HepG2 (cell line): ENCODE results near the gene MTTP. TPM values are rescaled to one million over a fixed set of nuclear protein-coding genes. Genes with fewer than 3 reads are reported as not detected.

ENCODE experiments used
- DR1 ChIP-seq: sonication (generic); formaldehyde crosslinking; IDR thresholded peaks from 2 replicates; pipeline ENCODE4 v1.8.0; 2021; ENCODE audit warnings: mild to moderate bottlenecking, missing genetic modification reagents, inconsistent platforms
- FOXM1 ChIP-seq: sonication (generic); formaldehyde crosslinking; IDR thresholded peaks from 2 replicates; pipeline ENCODE4 v1.5.0; 2020; ENCODE audit warnings: missing genetic modification reagents
- NFYC ChIP-seq: IDR thresholded peaks from 2 replicates; pipeline ENCODE4 v1.6.1; 2016; ENCODE audit warnings: missing genetic modification reagents, missing compliant biosample characterization
- NR2F1 ChIP-seq, 2 experiments: fragments of 450-650 bp in 1 of 2; formaldehyde crosslinking in 1 of 2; IDR thresholded peaks; 2 replicates each; pipeline versions ENCODE4 v1.5.0 to v1.6.1; 2016 to 2020; ENCODE audit warnings: mild to moderate bottlenecking in 1 of 2, missing compliant biosample characterization in 1 of 2, missing genetic modification reagents in 1 of 2, moderate library complexity in 1 of 2
- SCMH1 ChIP-seq: sonication (generic); formaldehyde crosslinking; IDR thresholded peaks from 2 replicates; pipeline ENCODE4 v1.9.0; 2021; ENCODE audit warnings: missing genetic modification reagents, mild to moderate bottlenecking, borderline replicate concordance
- SRSF9 ChIP-seq: fragments of 200-400 bp; formaldehyde crosslinking; IDR thresholded peaks from 2 replicates; pipeline ENCODE4 v1.6.1; 2018; ENCODE audit warnings: borderline replicate concordance, mild to moderate bottlenecking, low read depth, low read length; ENCODE audit not compliant: insufficient read depth, poor library complexity, severe bottlenecking
- SUZ12 ChIP-seq: fragments of 150-350 bp; IDR thresholded peaks from 2 replicates; pipeline ENCODE4 v1.6.1; 2014; ENCODE audit warnings: low read depth, low read length
- YEATS2 ChIP-seq: sonication (generic); formaldehyde crosslinking; IDR thresholded peaks from 2 replicates; pipeline ENCODE4 v1.4.0; 2020; ENCODE audit warnings: missing genetic modification reagents, borderline replicate concordance
- ZFP36L1 ChIP-seq: sonication (generic); formaldehyde crosslinking; IDR thresholded peaks from 2 replicates; pipeline ENCODE4 v1.8.0; 2022; ENCODE audit warnings: mild to moderate bottlenecking, missing genetic modification reagents, moderate library complexity
- ZFX ChIP-seq: sonication (generic); formaldehyde crosslinking; IDR thresholded peaks from 2 replicates; pipeline ENCODE4 v1.4.0; 2020; ENCODE audit warnings: mild to moderate bottlenecking, low read depth, missing genetic modification reagents, moderate library complexity
- ZNF33A ChIP-seq: sonication (generic); formaldehyde crosslinking; IDR thresholded peaks from 2 replicates; pipeline ENCODE4 v1.5.1; 2020; ENCODE audit warnings: missing genetic modification reagents, mild to moderate bottlenecking, moderate library complexity, borderline replicate concordance
- ZNF816 ChIP-seq: sonication (generic); formaldehyde crosslinking; IDR thresholded peaks from 2 replicates; pipeline ENCODE4 v1.8.0; 2022; ENCODE audit warnings: missing genetic modification reagents, mild to moderate bottlenecking, borderline replicate concordance
- ZNF839 ChIP-seq: sonication (generic); formaldehyde crosslinking; IDR thresholded peaks from 2 replicates; pipeline ENCODE4 v1.4.0; 2020; ENCODE audit warnings: missing genetic modification reagents, mild to moderate bottlenecking, borderline replicate concordance
- polyA plus RNA-seq, 8 experiments: library from polyadenylated mRNA; depleted of rRNA in 3 of 8; stranded (reverse) in 7 of 8; unstranded in 1 of 8; fragments of >200 nt; fragmentation: Illumina TruSeq in 4 of 8; extraction: Trizol in 4 of 8; gene quantifications; 2 replicates each; pipeline versions ENCODE4 v1.2.1 to v1.2.3, GENCODE V29; 2011 to 2016; ENCODE audit warnings: low read depth in 4 of 8, missing spikeins in 1 of 8, mixed read lengths in 1 of 8; ENCODE audit not compliant: insufficient read depth in 1 of 8
- total RNA-seq, 5 experiments: library from RNA; depleted of rRNA; stranded (reverse); fragments of >200 nt; fragmentation: Illumina TruSeq; extraction: Trizol; gene quantifications; 2 replicates each; pipeline ENCODE4 v1.2.3, GENCODE V29; 2016; ENCODE audit warnings: low read depth in 1 of 5
- TF ChIP-seq, protein P1 (sequence below): sonication (generic); formaldehyde crosslinking; IDR thresholded peaks from 2 replicates; pipeline ENCODE4 v1.9.0; 2021; ENCODE audit warnings: missing genetic modification reagents, mild to moderate bottlenecking, borderline replicate concordance
- TF ChIP-seq, protein P2 (sequence below): sonication (generic); formaldehyde crosslinking; IDR thresholded peaks from 2 replicates; pipeline ENCODE4 v1.4.0; 2020; ENCODE audit warnings: missing genetic modification reagents
- TF ChIP-seq, protein P3 (sequence below): sonication (generic); formaldehyde crosslinking; IDR thresholded peaks from 2 replicates; pipeline ENCODE4 v1.4.0; 2020; ENCODE audit warnings: missing genetic modification reagents
- TF ChIP-seq, protein P4 (sequence below): sonication (generic); formaldehyde crosslinking; IDR thresholded peaks from 2 replicates; pipeline ENCODE4 v1.4.0; 2020; ENCODE audit warnings: missing genetic modification reagents, borderline replicate concordance
- TF ChIP-seq, protein P5 (sequence below): sonication (generic); formaldehyde crosslinking; IDR thresholded peaks from 2 replicates; pipeline ENCODE4 v1.4.0; 2020; ENCODE audit warnings: missing genetic modification reagents
- TF ChIP-seq, protein P6 (sequence below): IDR thresholded peaks from 2 replicates; pipeline ENCODE4 v1.6.1; 2016; ENCODE audit warnings: control low read depth

Gene MTTP
- total and polyA plus RNA-seq, 2 of the 13 experiments (the other 11 are each of a cell fraction or from before 2014, with no cell fraction given) = 84.7 to 102 TPM

DNA sequence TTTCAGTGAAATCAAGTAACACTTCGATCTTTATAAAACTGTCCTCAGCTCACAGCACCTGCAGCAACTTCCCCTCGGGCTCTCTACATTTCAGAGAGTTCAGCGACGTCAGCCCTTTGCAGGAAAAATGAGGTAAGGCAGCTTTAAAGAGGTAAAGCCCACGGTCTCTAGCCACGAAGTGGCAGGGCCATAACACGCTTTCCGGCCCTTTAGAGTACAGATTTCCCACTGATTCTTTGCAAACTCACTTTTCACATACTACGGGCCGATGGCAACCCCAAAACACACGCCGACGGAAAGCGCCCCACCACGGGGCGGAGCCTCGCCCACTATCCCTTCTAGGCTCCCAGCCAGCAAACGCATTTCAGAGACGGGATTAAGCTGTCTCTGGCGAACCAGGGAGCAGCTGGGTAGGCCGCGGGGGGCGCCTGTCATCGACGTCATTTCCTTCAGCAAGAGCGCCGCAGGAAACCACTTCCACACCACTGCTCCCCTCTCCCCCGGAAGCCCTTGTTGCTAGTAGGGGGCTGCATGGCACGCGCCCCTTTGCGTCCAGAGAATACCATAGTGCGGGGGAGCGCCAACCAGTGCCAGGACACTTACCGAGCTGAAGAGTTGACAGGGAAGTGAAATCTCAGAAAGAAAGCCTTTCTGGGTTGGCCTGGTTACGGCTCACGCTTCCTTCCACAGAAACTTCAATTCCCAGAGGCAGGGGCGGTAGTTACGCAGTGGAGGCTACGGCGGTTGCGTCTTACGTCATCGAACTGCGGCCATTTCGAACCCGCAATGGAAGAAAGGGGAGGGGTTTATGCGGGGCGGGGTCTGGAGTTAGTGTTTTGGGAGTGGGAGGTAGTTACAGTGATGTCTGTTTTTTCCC is 11.1 kb upstream of the MTTP start, which contains the start of gene TRMT10A (continued):
- TF ChIP-seq, protein P1, sequence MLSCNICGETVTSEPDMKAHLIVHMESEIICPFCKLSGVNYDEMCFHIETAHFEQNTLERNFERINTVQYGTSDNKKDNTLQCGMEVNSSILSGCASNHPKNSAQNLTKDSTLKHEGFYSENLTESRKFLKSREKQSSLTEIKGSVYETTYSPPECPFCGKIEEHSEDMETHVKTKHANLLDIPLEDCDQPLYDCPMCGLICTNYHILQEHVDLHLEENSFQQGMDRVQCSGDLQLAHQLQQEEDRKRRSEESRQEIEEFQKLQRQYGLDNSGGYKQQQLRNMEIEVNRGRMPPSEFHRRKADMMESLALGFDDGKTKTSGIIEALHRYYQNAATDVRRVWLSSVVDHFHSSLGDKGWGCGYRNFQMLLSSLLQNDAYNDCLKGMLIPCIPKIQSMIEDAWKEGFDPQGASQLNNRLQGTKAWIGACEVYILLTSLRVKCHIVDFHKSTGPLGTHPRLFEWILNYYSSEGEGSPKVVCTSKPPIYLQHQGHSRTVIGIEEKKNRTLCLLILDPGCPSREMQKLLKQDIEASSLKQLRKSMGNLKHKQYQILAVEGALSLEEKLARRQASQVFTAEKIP (CRISPR knock-in tag) = no peak
- TF ChIP-seq, protein P2, sequence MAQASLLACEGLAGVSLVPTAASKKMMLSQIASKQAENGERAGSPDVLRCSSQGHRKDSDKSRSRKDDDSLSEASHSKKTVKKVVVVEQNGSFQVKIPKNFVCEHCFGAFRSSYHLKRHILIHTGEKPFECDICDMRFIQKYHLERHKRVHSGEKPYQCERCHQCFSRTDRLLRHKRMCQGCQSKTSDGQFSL (CRISPR knock-in tag) = no peak
- TF ChIP-seq, protein P3, sequence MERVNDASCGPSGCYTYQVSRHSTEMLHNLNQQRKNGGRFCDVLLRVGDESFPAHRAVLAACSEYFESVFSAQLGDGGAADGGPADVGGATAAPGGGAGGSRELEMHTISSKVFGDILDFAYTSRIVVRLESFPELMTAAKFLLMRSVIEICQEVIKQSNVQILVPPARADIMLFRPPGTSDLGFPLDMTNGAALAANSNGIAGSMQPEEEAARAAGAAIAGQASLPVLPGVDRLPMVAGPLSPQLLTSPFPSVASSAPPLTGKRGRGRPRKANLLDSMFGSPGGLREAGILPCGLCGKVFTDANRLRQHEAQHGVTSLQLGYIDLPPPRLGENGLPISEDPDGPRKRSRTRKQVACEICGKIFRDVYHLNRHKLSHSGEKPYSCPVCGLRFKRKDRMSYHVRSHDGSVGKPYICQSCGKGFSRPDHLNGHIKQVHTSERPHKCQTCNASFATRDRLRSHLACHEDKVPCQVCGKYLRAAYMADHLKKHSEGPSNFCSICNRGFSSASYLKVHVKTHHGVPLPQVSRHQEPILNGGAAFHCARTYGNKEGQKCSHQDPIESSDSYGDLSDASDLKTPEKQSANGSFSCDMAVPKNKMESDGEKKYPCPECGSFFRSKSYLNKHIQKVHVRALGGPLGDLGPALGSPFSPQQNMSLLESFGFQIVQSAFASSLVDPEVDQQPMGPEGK (CRISPR knock-in tag) = peak; percentile 38; the same call in 1 of the 2 replicates
- TF ChIP-seq SRSF9 (no peak), SUZ12 (peak; percentile 56; the same call in 1 of the 2 replicates), NR2F1 (CRISPR knock-in tag; IDR thresholded peaks at IDR 0.05) (0 out of 4 replicates have a peak, but pooled peaks of 1 of the 2 experiments have one; percentile 9), ZFP36L1 (CRISPR knock-in tag) (0 out of 2 replicates have a peak, but pooled peaks have one; percentile 8), SCMH1 (CRISPR knock-in tag) (no peak), YEATS2 (CRISPR knock-in tag) (peak; percentile 81; the same call in 1 of the 2 replicates), ZNF839 (CRISPR knock-in tag) (peak; percentile 98; the same call in 1 of the 2 replicates), DR1 (CRISPR knock-in tag) (no peak; the same call in 1 of the 2 replicates), NFYC (CRISPR knock-in tag) (peak; percentile 72), FOXM1 (CRISPR knock-in tag) (no peak), ZFX (peak; percentile 97), ZNF816 (CRISPR knock-in tag) (no peak), ZNF33A (CRISPR knock-in tag) (no peak; the same call in 1 of the 2 replicates)
- TF ChIP-seq, protein P4, sequence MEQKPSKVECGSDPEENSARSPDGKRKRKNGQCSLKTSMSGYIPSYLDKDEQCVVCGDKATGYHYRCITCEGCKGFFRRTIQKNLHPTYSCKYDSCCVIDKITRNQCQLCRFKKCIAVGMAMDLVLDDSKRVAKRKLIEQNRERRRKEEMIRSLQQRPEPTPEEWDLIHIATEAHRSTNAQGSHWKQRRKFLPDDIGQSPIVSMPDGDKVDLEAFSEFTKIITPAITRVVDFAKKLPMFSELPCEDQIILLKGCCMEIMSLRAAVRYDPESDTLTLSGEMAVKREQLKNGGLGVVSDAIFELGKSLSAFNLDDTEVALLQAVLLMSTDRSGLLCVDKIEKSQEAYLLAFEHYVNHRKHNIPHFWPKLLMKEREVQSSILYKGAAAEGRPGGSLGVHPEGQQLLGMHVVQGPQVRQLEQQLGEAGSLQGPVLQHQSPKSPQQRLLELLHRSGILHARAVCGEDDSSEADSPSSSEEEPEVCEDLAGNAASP = no peak; the same call in 1 of the 2 replicates
- TF ChIP-seq, protein P5, sequence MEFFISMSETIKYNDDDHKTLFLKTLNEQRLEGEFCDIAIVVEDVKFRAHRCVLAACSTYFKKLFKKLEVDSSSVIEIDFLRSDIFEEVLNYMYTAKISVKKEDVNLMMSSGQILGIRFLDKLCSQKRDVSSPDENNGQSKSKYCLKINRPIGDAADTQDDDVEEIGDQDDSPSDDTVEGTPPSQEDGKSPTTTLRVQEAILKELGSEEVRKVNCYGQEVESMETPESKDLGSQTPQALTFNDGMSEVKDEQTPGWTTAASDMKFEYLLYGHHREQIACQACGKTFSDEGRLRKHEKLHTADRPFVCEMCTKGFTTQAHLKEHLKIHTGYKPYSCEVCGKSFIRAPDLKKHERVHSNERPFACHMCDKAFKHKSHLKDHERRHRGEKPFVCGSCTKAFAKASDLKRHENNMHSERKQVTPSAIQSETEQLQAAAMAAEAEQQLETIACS (CRISPR knock-in tag) = no peak
- TF ChIP-seq, protein P6, sequence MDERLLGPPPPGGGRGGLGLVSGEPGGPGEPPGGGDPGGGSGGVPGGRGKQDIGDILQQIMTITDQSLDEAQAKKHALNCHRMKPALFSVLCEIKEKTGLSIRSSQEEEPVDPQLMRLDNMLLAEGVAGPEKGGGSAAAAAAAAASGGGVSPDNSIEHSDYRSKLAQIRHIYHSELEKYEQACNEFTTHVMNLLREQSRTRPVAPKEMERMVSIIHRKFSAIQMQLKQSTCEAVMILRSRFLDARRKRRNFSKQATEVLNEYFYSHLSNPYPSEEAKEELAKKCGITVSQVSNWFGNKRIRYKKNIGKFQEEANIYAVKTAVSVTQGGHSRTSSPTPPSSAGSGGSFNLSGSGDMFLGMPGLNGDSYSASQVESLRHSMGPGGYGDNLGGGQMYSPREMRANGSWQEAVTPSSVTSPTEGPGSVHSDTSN (CRISPR knock-in tag) = peak; percentile 78
